Natural killer cell (primary cell): Measurements from ENCODE around the gene VAMP2. TPM values are rescaled to one million over a fixed set of nuclear protein-coding genes. Genes with fewer than 3 reads are reported as not detected.

Experiments
- ATAC-seq, 3 donors: fragments of 150-1000 bp in 2 of 3; fragments of 200-7000 bp in 1 of 3; cut with Tn5 transposase; 1 replicate in 1 of 3; 2 replicates in 2 of 3; pipeline ENCODE4 v1.10.0; 2021; ENCODE audit warnings: mild to moderate bottlenecking in 2 of 3, moderate library complexity in 2 of 3
- DNase-seq, 2 donors: peaks; one replicate each; pipeline versions ENCODE4 v3.0.0 to v3.0.0-alpha.2; 2013 to 2021; ENCODE audit warnings: mixed read lengths in 1 of 2
- H3K27ac ChIP-seq: one replicate; pipeline ENCODE4 v1.5.1; 2013; ENCODE audit warnings: mild to moderate bottlenecking, low read length
- H3K27me3 ChIP-seq: one replicate; pipeline ENCODE4 v1.6.1; 2013; ENCODE audit warnings: low read length; ENCODE audit not compliant: control insufficient read depth, insufficient read depth
- H3K36me3 ChIP-seq: one replicate; pipeline ENCODE4 v1.6.1; 2013; ENCODE audit warnings: low read length; ENCODE audit not compliant: control insufficient read depth, insufficient read depth
- H3K4me1 ChIP-seq: one replicate; pipeline ENCODE4 v1.6.1; 2013; ENCODE audit warnings: low read length; ENCODE audit not compliant: control insufficient read depth, insufficient read depth
- H3K4me3 ChIP-seq: one replicate; pipeline ENCODE4 v1.5.1; 2013; ENCODE audit warnings: low read length
- H3K9me3 ChIP-seq: one replicate; pipeline ENCODE4 v1.6.1; 2013; ENCODE audit warnings: low read length; ENCODE audit not compliant: control insufficient read depth, insufficient read depth
- H3K27ac Mint-ChIP-seq, 2 donors: one replicate each; pipeline ENCODE4 v1.8.0; 2022; ENCODE audit warnings: mild to moderate bottlenecking in 2 of 2, mixed read lengths in 2 of 2, moderate library complexity in 1 of 2
- H3K27me3 Mint-ChIP-seq, 2 donors: one replicate each; pipeline ENCODE4 v1.8.0; 2022; ENCODE audit warnings: low read depth in 2 of 2, mixed read lengths in 2 of 2
- H3K36me3 Mint-ChIP-seq: one replicate; pipeline ENCODE4 v1.8.0; 2022; ENCODE audit warnings: mixed read lengths
- H3K4me1 Mint-ChIP-seq, 2 donors: one replicate each; pipeline ENCODE4 v1.8.0; 2022; ENCODE audit warnings: mixed read lengths in 2 of 2
- H3K4me3 Mint-ChIP-seq: one replicate; pipeline ENCODE4 v1.8.0; 2022; ENCODE audit warnings: mild to moderate bottlenecking, moderate library complexity, mixed read lengths
- H3K9me3 Mint-ChIP-seq, 2 donors: one replicate each; pipeline ENCODE4 v1.8.0; 2022; ENCODE audit warnings: mixed read lengths in 2 of 2
- CTCF ChIP-seq: fragments of 200-600 bp; IDR thresholded peaks from one replicate; pipeline ENCODE4 v1.8.0; 2022; ENCODE audit warnings: antibody characterized with exemption
- WGBS: methylation state at CpG from one replicate; pipeline ENCODE4 v1.1.7; 2013; ENCODE audit warnings: missing lambda C conversion rate; ENCODE audit not compliant: insufficient coverage; 5-methylcytosine and 5-hydroxymethylcytosine counted together
- intact Hi-C: fragments of 100-400 bp; cut with micrococcal nuclease; formaldehyde crosslinking; loops from one replicate; pipeline ENCODE4 v1.14.2; 2022
- total RNA-seq, 4 donors: library from RNA; stranded (reverse); fragments of 120-200 nt in 1 of 4; gene quantifications; one replicate each; pipeline versions ENCODE4 v1.2.3 to v1.2.4, GENCODE V29; 2013 to 2022

The VAMP2 gene
- total RNA-seq, 3 donors from 2014 or later (not counting 1 experiment from before 2014, with no cell fraction given): 191 to 315 (median 234) TPM

DNA sequence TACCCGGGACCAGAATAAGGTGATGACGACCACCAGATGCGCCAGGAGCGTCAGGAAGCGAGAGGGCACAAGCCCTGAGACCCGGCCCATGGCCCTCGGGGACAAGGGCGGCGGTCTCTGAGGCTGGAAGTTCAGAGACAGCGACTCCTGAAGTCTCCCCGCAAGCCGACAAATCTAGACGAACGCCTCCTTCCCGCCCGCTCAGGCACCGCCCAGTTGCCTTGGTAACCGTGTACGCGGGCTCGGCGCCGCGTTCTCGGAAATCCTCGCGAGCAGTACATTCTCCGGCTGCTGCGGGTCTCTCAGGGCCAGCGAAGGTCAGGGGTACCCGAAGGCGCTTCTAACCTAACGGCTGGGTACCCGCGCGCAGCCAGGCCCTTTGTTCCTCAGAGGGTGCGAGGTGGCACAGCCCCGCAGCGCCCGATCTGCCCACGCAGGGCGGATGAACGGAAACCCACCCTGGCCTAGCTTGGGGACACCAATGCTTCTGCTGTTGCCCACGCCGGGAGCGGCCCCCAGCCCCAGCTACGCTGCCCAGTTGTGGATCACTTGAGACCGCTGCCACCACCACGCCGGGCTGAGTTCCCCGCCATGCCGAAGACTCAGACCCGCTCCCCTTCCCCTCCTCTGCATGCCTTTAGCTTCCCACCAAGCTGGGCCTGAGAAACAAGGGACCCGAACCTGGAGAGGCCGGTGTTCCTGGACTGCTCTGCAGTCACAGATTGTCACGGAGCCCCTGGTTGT lies 13.6 kb upstream of the VAMP2 start, which contains the start of gene TMEM107:
TMEM107 (minus strand) TSS at position 184 of the 744 bp plus-strand sequence; CDS start at position 90, 94 bp downstream.
- intact Hi-C loops: loop anchor here (1.0 kb wide), 1 partner anchor 11 kb away; no protein-coding TSS in a partner anchor
- ATAC-seq (peak; percentile 49 to 60 (median 52)), DNase-seq (peak; percentile 77 to 94)
- H3K27me3 ChIP-seq: no peaks in the 10 kb centered on the region
- no peaks in the 10 kb centered on the region for H3K9me3 ChIP-seq
- Mint-ChIP-seq H3K36me3 (no peaks in the 10 kb centered on the region), H3K27ac (peak within 1 kb of the TSS; percentile 86 to 99), H3K9me3 (no peaks in the 10 kb centered on the region), H3K4me3 (peak within 1 kb of the TSS; percentile 91), H3K27me3 (no peaks in the 10 kb centered on the region), H3K4me1 (peaks cover 34 to 43% of the 10 kb centered on the region in 2 donors)
- TF ChIP-seq CTCF: no peak
- WGBS: 2% methylated on average over 56 of the region's 56 CpGs
- no peaks in the 10 kb centered on the region for H3K36me3 ChIP-seq
- peak within 1 kb of the TSS; percentile 53 for H3K27ac ChIP-seq
- H3K4me1 ChIP-seq: peaks cover 47% of the 10 kb centered on the region
- H3K4me3 ChIP-seq: peak within 1 kb of the TSS; percentile 47

GRCh38 chr17:8175795-8176196 lies 13.0 kb upstream of the VAMP2 start:
- WGBS: 7% methylated on average over 11 of the region's 11 CpGs
- peak overlapping the region; percentile 47 for H3K4me3 ChIP-seq

DNA sequence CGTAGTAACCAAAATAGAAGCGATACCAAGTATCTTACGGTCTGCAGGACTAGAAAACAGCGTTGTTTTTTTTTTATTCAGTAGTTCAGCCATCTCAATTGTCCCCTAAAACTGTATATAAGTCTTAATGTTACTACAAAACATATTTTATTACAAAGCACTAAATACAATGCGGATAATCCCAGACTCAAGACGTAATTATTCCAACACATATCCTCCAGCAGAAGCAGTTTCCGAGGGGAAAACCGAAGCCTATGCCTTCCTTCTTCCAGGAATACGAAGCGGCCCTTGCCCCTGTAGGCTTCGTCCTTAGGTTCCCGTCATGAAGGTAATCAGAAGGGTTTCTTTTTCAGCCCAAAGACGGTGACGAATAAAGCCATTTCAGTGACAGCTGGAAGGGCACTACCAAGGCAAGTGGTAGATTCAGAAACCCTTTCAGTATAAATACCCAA lies 11.1 kb upstream of the VAMP2 start:
- intact Hi-C loops: loop anchor here (2.0 to 5.0 kb wide), 3 partner anchors 13 to 37 kb away; no protein-coding TSS in a partner anchor
- H3K27ac Mint-ChIP-seq: peak overlapping the region; percentile 99
- no peaks in the 10 kb centered on the region for H3K27me3 Mint-ChIP-seq
- no peaks in the 10 kb centered on the region for H3K9me3 Mint-ChIP-seq
- peak overlapping the region; percentile 90 for H3K4me3 Mint-ChIP-seq
- peak in 1 of 2 donors; percentile 32 for DNase-seq
- no peaks in the 10 kb centered on the region for H3K9me3 ChIP-seq
- H3K4me1 ChIP-seq: peaks cover 47% of the 10 kb centered on the region
- no peaks in the 10 kb centered on the region for H3K36me3 Mint-ChIP-seq
- no peak for ATAC-seq
- no peaks in the 10 kb centered on the region for H3K27me3 ChIP-seq
- peak overlapping the region; percentile 98 for H3K27ac ChIP-seq
- 21% methylated on average over 14 of the region's 14 CpGs for WGBS
- H3K4me1 Mint-ChIP-seq: peaks cover 34 to 43% of the 10 kb centered on the region in 2 donors
- H3K36me3 ChIP-seq: no peaks in the 10 kb centered on the region
- peak overlapping the region; percentile 49 for H3K4me3 ChIP-seq
- no peak for TF ChIP-seq CTCF

More at GRCh38 chr17:8175795-8176196, 13.0 kb upstream of the VAMP2 start:
- Mint-ChIP-seq H3K27me3 (no peaks in the 10 kb centered on the region), H3K4me3 (peak overlapping the region; percentile 91), H3K4me1 (peaks cover 34 to 43% of the 10 kb centered on the region in 2 donors), H3K36me3 (no peaks in the 10 kb centered on the region), H3K27ac (peak overlapping the region; percentile 86 to 99), H3K9me3 (no peaks in the 10 kb centered on the region)
- Histone ChIP-seq H3K27ac (peak overlapping the region; percentile 53), H3K36me3 (no peaks in the 10 kb centered on the region), H3K4me1 (peaks cover 47% of the 10 kb centered on the region), H3K27me3 (no peaks in the 10 kb centered on the region), H3K9me3 (no peaks in the 10 kb centered on the region)
- DNase-seq (no peak), ATAC-seq (no peak)
- TF ChIP-seq CTCF: no peak
- intact Hi-C loops: loop anchor here (1.0 kb wide), 1 partner anchor 12 kb away; no protein-coding TSS in a partner anchor
